GM19455 (cell line): ENCODE results near the gene SKA3.
A peak's percentile ranks its signal among the peaks of the same experiment; 100 is the strongest.
"Not testable (repeated sequence)": the region's sequence is repeated elsewhere in the genome, so short reads cannot be mapped to it uniquely, and the experiment has no call there.

Experiments used
- ATAC-seq: cut with Tn5 transposase; IDR thresholded peaks from one replicate; pipeline ENCODE4 v1.9.1; 2021; ENCODE audit not compliant: unreplicated experiment

SKA3 gene

GRCh38 chr13:21176215-21176981 is at the start of gene SKA3, which contains the start of gene MRPL57:
SKA3 (minus strand) TSS chr13:21176552; CDS start chr13:21176477, 75 bp downstream.
MRPL57 (plus strand) TSS chr13:21176658; CDS start chr13:21176917, 259 bp downstream.
- ATAC-seq, result peak; percentile 93

DNA sequence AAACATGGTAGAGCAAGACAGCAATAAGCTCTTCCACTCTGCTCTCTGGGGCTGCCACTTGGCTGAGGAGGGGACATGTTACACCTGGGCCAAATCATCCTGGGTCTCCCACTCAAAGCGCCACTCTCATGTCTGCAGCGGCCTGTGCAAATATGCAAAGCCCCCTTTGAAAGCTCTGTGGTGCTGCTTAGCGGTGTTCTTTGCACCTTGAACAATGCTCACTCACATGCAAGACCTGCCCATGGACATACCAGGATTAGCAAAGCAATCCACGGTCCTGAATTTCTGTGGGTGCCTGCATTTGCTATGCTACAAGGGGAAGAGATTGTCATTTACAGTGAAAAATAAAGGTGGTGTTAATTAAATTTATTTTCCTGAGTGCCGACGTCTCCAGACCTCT is 48.7 kb upstream of the SKA3 start:
- ATAC-seq, result no peak

DNA sequence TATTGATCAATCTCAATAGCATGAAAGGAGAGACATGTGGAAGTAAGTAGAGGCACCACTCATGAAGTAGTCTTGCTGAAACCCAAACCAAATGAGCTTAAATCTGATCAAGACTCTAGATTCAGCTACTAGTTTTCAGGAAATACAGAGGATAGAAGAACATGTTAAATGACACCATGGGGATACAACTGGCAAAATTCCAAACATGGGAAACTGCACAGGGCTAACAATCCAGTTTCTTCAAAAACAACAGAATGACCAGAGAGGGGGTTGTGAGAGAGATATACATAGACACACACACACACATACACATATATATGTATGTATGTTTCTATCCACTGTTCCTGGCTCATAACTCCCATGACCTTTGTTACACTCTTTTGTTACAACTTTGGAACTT is 44.9 kb upstream of the SKA3 start:
- no peak for ATAC-seq

- ATAC-seq, result not testable (repeated sequence)
These were observed 43.4 kb upstream of the SKA3 start for GRCh38 chr13:21219716-21220115.

DNA sequence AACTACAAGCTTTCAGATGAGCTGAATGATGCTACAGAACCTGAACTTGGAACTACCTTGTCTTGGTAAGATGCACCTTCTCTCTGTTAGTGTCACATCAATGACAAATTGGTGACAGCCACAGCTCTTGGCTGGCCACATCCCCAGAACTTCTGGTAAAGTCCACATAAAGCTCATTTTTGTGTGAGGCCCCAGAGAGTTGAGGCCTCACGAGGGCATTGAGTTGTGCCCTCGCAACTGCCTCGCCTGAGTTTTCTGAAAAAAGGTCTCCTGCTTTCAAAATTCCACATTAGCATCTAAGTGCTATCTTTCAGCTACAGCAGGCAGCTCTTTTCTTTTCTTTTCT is 42.7 kb upstream of the SKA3 start:
- ATAC-seq, result no peak

- ATAC-seq, result peak; percentile 98
These were observed 42.1 kb upstream of the SKA3 start for GRCh38 chr13:21218351-21219035.

GRCh38 chr13:21216332-21216731 is 40.0 kb upstream of the SKA3 start:
- no peak for ATAC-seq

- ATAC-seq, result not testable (repeated sequence)
These were observed 39.1 kb upstream of the SKA3 start for GRCh38 chr13:21215419-21215818.

- no peak for ATAC-seq
These were observed 35.9 kb upstream of the SKA3 start for GRCh38 chr13:21212138-21212775.

DNA sequence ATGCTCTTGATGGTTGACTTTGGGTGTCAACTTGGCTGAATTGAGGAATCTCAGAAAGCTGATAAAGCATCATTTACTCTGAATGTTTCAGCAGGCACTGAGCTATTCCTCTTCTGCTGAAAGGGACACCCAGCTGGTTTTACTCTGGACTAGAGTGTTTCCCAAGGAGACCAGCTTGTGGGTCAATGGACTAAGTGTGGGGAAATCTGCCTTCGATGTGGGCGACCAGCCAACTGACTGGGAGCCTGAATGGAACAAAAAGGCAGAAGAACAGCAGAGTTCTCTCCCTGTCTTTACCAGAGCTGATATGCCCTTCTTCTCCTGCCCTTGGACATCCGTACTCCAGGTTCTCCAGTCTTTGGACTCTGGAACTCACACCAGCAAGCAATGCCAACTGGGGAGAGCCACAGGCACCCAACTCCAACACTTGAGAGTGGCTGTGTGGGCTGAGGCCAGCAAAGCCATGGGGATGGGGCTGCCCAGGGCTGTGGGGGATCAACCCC is 32.4 kb upstream of the SKA3 start:
- no peak for ATAC-seq

GRCh38 chr13:21202767-21203531 is 26.6 kb upstream of the SKA3 start:
- no peak for ATAC-seq

- ATAC-seq, result not testable (repeated sequence)
These were observed 25.3 kb upstream of the SKA3 start for GRCh38 chr13:21201456-21202190.

- ATAC-seq, result not testable (repeated sequence)
These were observed 22.0 kb upstream of the SKA3 start for GRCh38 chr13:21198391-21198790.

DNA sequence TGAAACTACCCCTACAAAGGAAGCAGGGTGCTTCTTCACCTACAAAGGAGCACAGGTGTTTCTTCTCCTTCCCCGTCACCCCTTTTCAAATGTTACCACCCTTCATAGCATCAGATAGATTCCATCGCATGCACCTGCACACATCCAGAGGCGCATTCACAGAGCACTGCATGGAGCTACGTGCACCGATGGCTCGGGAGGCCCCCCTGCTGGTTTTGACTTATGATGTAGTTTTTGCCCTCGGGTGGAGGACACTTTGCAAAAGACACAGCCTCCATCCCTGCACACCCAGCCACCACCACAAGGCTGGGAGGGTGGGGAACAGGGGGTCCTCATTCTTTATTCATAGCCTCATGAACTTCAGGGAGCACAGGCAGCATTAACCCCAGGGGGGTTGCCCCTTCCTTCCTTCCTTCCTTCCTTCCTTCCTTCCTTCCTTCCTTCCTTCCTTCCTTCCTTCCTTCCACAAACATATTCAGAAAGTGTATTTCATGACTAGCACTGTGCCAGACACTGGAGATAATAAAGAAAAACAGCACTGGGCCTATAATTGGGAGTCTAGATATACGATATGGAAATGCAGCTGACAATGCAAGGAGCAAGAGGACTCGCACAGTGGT is 21.4 kb upstream of the SKA3 start:
- ATAC-seq, result not testable (repeated sequence)

- not testable (repeated sequence) for ATAC-seq
These were observed 18.4 kb upstream of the SKA3 start for GRCh38 chr13:21194756-21195155.

DNA sequence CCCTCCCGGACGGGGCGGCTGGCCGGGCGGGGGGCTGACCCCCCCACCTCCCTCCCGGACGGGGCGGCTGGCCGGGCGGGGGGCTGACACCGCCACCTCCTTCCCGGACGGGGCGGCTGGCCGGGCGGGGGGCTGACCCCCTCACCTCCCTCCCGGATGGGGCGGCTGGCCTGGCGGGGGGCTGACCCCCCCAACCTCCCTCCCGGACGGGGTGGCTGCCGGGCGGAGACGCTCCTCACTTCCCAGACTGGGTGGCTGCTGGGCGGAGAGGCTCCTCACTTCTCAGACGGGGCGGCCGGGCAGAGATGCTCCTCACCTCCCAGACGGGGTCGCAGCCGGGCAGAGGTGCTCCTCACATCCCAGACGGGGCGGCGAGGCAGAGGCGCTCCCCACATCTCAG is 10.1 kb upstream of the SKA3 start:
- not testable (repeated sequence) for ATAC-seq

GRCh38 chr13:21181671-21182070 is 5.3 kb upstream of the SKA3 start:
- no peak for ATAC-seq

- ATAC-seq, result peak; percentile 40
These were observed 581 bp upstream of the SKA3 start for GRCh38 chr13:21176982-21177284.

DNA sequence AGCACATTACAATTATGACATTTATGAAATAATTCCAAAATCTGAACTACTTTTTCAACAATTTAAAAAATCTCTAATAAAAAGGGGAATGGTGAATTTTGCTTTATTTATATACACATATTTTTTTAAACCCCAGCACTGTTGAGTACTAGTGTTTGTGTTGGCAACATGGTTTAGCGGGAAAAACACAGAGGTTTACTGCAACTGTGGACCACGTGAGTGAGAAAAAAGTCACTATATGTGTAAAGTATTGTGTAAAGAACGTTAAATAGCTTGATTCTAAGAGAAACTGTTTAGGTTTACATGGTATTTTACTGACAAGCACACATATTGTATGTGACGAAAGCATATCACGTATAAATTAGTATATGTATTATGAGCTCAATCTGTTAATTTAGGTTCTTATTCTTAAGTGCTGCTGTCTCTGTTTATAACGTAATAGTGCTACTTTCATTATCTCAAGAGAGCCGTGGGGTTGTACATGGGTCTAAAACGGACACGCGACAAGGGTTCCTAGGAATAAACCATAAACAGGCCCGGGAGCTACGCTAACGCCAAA is 617 bp downstream of the SKA3 start:
- ATAC-seq, result no peak

GRCh38 chr13:21173767-21174166 is 2.6 kb downstream of the SKA3 start:
- not testable (repeated sequence) for ATAC-seq
